Mucosa of descending colon (tissue), 3 donors: ENCODE measurements around the gene TMEM255B. TPM values are rescaled to one million over a fixed set of nuclear protein-coding genes. Genes with fewer than 3 reads are reported as not detected.

ENCODE experiments used
- ATAC-seq: fragments of 200-7000 bp; cut with Tn5 transposase; one replicate; pipeline ENCODE4 v1.9.1; 2020; ENCODE audit warnings: mild to moderate bottlenecking, moderate library complexity
- DNase-seq, 3 donors: peaks; one replicate each; pipeline ENCODE4 v3.0.0-alpha.2; 2020
- H3K36me3 ChIP-seq: fragments of 200-600 bp; one replicate; pipeline ENCODE4 v1.8.0; 2021; ENCODE audit warnings: low read depth, mild to moderate bottlenecking
- H3K4me1 ChIP-seq: fragments of 200-600 bp; one replicate; pipeline ENCODE4 v1.8.0; 2021; ENCODE audit warnings: low read depth, mild to moderate bottlenecking
- H3K4me3 ChIP-seq: fragments of 200-600 bp; one replicate; pipeline ENCODE4 v1.8.0; 2021; ENCODE audit warnings: mild to moderate bottlenecking
- H3K9me3 ChIP-seq: fragments of 200-600 bp; one replicate; pipeline ENCODE4 v1.8.0; 2021; ENCODE audit warnings: mild to moderate bottlenecking
- CTCF ChIP-seq: fragments of 200-600 bp; IDR thresholded peaks from one replicate; pipeline ENCODE4 v1.8.0; 2022; ENCODE audit warnings: antibody characterized with exemption, mild to moderate bottlenecking
- intact Hi-C, 2 donors: fragments of 100-400 bp; cut with DNase I in 1 of 2; cut with micrococcal nuclease in 1 of 2; formaldehyde crosslinking; loops; one replicate each; pipeline versions ENCODE4 v1.11.0 to v1.11.1; 2022; cut with DNase I, micrococcal nuclease
- total RNA-seq, 3 donors: library from RNA; stranded (reverse); fragmentation: NEBNext Ultra II Directional in 2 of 3; extraction: Animal tissue kit (Norgen Biotek cat#: 25700) in 2 of 3; gene quantifications; one replicate each; pipeline versions ENCODE4 v1.2.1 to v1.2.4, GENCODE V29; 2021 to 2023
- donor health status: DM: no; HTN: no; CAD: no; lungs with moderate emphysema.
- donor health status: DM: no; HTN: no; CAD: no.
- donor health status: DM: no; HTN: yes; CAD: no.

The TMEM255B gene
- total RNA-seq, 3 donors from 2014 or later: 2.9 to 6.6 (median 6.3) TPM

- Histone ChIP-seq H3K4me3 (no peak overlapping the region), H3K9me3 (no peaks in the 10 kb centered on the region), H3K4me1 (peaks cover 3% of the 10 kb centered on the region), H3K36me3 (no peaks in the 10 kb centered on the region)
- no peak for DNase-seq
- intact Hi-C loops: no loop called here
- no peak for ATAC-seq
- no peak for TF ChIP-seq CTCF
Observed at GRCh38 chr13:113783200-113783881, 24.3 kb downstream of the TMEM255B start.

- H3K4me1 ChIP-seq: peaks cover 3% of the 10 kb centered on the region
- no peak for ATAC-seq
- DNase-seq: no peak
- intact Hi-C loops: no loop called here
- TF ChIP-seq CTCF: no peak
- no peak overlapping the region for H3K4me3 ChIP-seq
- H3K36me3 ChIP-seq: no peaks in the 10 kb centered on the region
- no peaks in the 10 kb centered on the region for H3K9me3 ChIP-seq
Observed at GRCh38 chr13:113783966-113784644, 25.1 kb downstream of the TMEM255B start.

GRCh38 chr13:113784645-113785024 lies 25.6 kb downstream of the TMEM255B start:
- Histone ChIP-seq H3K4me1 (peaks cover 3% of the 10 kb centered on the region), H3K4me3 (no peak overlapping the region), H3K36me3 (no peaks in the 10 kb centered on the region), H3K9me3 (no peaks in the 10 kb centered on the region)
- TF ChIP-seq CTCF: no peak
- no peak for DNase-seq
- no peak for ATAC-seq
- intact Hi-C loops: no loop called here

GRCh38 chr13:113785051-113786010 lies 26.3 kb downstream of the TMEM255B start:
- intact Hi-C loops: no loop called here
- DNase-seq (peak in 1 of 3 donors; percentile 10), ATAC-seq (no peak)
- Histone ChIP-seq H3K4me1 (peaks cover 3% of the 10 kb centered on the region), H3K4me3 (no peak overlapping the region), H3K9me3 (no peaks in the 10 kb centered on the region), H3K36me3 (no peaks in the 10 kb centered on the region)
- no peak for TF ChIP-seq CTCF

- no peak for DNase-seq
Observed at GRCh38 chr13:113786262-113786841, 27.3 kb downstream of the TMEM255B start.

More at GRCh38 chr13:113786262-113786841, 27.3 kb downstream of the TMEM255B start:
- no peaks in the 10 kb centered on the region for H3K36me3 ChIP-seq
- no peak overlapping the region for H3K4me3 ChIP-seq
- H3K4me1 ChIP-seq: peaks cover 3% of the 10 kb centered on the region
- ATAC-seq: no peak
- no peak for TF ChIP-seq CTCF
- H3K9me3 ChIP-seq: no peaks in the 10 kb centered on the region
- intact Hi-C loops: no loop called here
